Stimulated activated CD4-positive, alpha-beta T cell treated with anti-CD3 and anti-CD28 coated beads, Interleukin-15, amount 100 ng/mL, for 48 hours (primary cell): ENCODE results near the gene RGS7BP.

Experiments used
- DNase-seq, 2 donors: peaks; one replicate each; pipeline ENCODE4 v3.0.0-alpha.2; 2020; ENCODE audit warnings: low read depth in 2 of 2

RGS7BP gene

GRCh38 chr5:64632251-64632650 is 126.4 kb downstream of the RGS7BP start:
- no peak for DNase-seq

- DNase-seq: no peak
Measured at GRCh38 chr5:64634997-64635686, 129.3 kb downstream of the RGS7BP start.

GRCh38 chr5:64637144-64637543 is 131.3 kb downstream of the RGS7BP start:
- no peak for DNase-seq

- DNase-seq: no peak
Measured at GRCh38 chr5:64637837-64638443, 132.1 kb downstream of the RGS7BP start.

GRCh38 chr5:64644831-64645230 is 139.0 kb downstream of the RGS7BP start:
- no peak for DNase-seq

- DNase-seq: no peak
Measured at GRCh38 chr5:64646169-64646568, 140.4 kb downstream of the RGS7BP start.

GRCh38 chr5:64649512-64649911 is 143.7 kb downstream of the RGS7BP start:
- no peak for DNase-seq

GRCh38 chr5:64653766-64654560 is 148.1 kb downstream of the RGS7BP start:
- DNase-seq: no peak

- no peak for DNase-seq
Measured at GRCh38 chr5:64654561-64654938, 148.7 kb downstream of the RGS7BP start.

GRCh38 chr5:64655596-64655995 is 149.8 kb downstream of the RGS7BP start:
- DNase-seq: no peak

- no peak for DNase-seq
Measured at GRCh38 chr5:64659289-64659688, 153.5 kb downstream of the RGS7BP start.
